Activated CD4-positive, alpha-beta memory T cell treated with anti-CD3 and anti-CD28 coated beads for 36 hours (primary cell): ENCODE measurements around the gene MAPK8IP2. TPM values are rescaled to one million over a fixed set of nuclear protein-coding genes. Genes with fewer than 3 reads are reported as not detected.

Experiments used
- CTCF ChIA-PET: fragments of 350-600 bp; sonication (Branson Sonifier 250); formaldehyde crosslinking; loops from one replicate; lab custom pipeline; 2021; ENCODE audit warnings: antibody characterized with exemption, inconsistent platforms; lab: Charles Lee
- POLR2A ChIA-PET: fragments of 350-600 bp; sonication (Branson Sonifier 250); formaldehyde crosslinking; loops from one replicate; lab custom pipeline; 2021; ENCODE audit warnings: antibody characterized with exemption; lab: Charles Lee
- DNase-seq: peaks from one replicate; pipeline ENCODE4 v3.0.0-alpha.2; 2020
- H3K27ac Mint-ChIP-seq: one replicate; pipeline ENCODE4 v1.8.0; 2021; ENCODE audit warnings: mixed read lengths
- H3K27me3 Mint-ChIP-seq: one replicate; pipeline ENCODE4 v1.8.0; 2021; ENCODE audit warnings: mixed read lengths
- H3K36me3 Mint-ChIP-seq: one replicate; pipeline ENCODE4 v1.8.0; 2021; ENCODE audit warnings: mixed read lengths
- H3K4me1 Mint-ChIP-seq: one replicate; pipeline ENCODE4 v1.8.0; 2021; ENCODE audit warnings: low read depth, mixed read lengths
- H3K4me3 Mint-ChIP-seq: one replicate; pipeline ENCODE4 v1.8.0; 2021; ENCODE audit warnings: mild to moderate bottlenecking, mixed read lengths
- H3K9me3 Mint-ChIP-seq: one replicate; pipeline ENCODE4 v1.8.0; 2021; ENCODE audit warnings: mixed read lengths
- intact Hi-C: fragments of 100-400 bp; cut with micrococcal nuclease; formaldehyde crosslinking; loops from one replicate; pipeline ENCODE4 v1.15.1; 2023
- total RNA-seq, 2 experiments: library from RNA; stranded (reverse); gene quantifications; one replicate each; pipeline ENCODE4 v1.2.3, GENCODE V29; 2021

Gene MAPK8IP2
- total RNA-seq, 2 experiments from 2014 or later: 0.10 to 0.19 TPM

DNA sequence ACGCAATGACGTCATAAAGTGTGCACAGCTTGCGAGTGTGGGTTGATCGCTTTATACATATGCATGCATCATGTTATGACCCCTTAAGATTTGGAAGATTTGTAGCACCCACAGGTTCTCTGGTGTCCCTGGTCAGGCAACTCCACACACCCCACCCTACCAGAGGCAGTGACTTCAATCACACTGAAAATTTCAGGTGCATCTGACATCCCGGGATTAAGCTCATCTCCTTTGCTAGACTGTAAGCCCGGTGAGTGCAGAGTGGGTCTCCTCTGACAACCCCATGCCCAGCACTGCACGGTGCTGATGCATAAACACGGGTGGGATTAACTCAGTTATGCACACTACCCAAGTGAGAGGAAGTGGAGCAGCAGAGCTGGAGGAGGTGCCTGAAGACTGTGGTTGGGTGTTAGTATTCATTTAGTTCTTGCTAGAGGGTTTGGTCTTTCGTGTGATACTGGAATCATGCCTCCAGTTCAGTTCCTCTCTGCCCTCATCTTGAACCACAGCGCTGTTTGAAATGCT, 20.8 kb downstream of the MAPK8IP2 start:
- peak overlapping the region; percentile 97 for H3K27ac Mint-ChIP-seq
- H3K27me3 Mint-ChIP-seq: no peaks in the 10 kb centered on the region
- peak overlapping the region; percentile 75 for H3K4me3 Mint-ChIP-seq
- DNase-seq: peak; percentile 79
- no peaks in the 10 kb centered on the region for H3K36me3 Mint-ChIP-seq
- intact Hi-C loops: loop anchor here (1.0 to 5.0 kb wide), 7 partner anchors 82 to 377 kb away; partner anchors contain the start of genes MAPK11, PPP6R2, SBF1 and TUBGCP6
- POLR2A ChIA-PET: interaction anchor here (0.6 to 2.8 kb wide), 14 partner anchors 15 to 378 kb away, joined by 3 to 49 read pairs (median 6); partner anchors contain the start of genes CHKB, HDAC10, LMF2 and NCAPH2
- H3K9me3 Mint-ChIP-seq: no peaks in the 10 kb centered on the region
- CTCF ChIA-PET: interaction anchor here (0.7 to 5.5 kb wide), 41 partner anchors 9 to 605 kb away, joined by 3 to 102 read pairs (median 5); partner anchors contain the start of genes CHKB, HDAC10, KLHDC7B and LMF2
- peaks cover 38% of the 10 kb centered on the region for H3K4me1 Mint-ChIP-seq

DNA sequence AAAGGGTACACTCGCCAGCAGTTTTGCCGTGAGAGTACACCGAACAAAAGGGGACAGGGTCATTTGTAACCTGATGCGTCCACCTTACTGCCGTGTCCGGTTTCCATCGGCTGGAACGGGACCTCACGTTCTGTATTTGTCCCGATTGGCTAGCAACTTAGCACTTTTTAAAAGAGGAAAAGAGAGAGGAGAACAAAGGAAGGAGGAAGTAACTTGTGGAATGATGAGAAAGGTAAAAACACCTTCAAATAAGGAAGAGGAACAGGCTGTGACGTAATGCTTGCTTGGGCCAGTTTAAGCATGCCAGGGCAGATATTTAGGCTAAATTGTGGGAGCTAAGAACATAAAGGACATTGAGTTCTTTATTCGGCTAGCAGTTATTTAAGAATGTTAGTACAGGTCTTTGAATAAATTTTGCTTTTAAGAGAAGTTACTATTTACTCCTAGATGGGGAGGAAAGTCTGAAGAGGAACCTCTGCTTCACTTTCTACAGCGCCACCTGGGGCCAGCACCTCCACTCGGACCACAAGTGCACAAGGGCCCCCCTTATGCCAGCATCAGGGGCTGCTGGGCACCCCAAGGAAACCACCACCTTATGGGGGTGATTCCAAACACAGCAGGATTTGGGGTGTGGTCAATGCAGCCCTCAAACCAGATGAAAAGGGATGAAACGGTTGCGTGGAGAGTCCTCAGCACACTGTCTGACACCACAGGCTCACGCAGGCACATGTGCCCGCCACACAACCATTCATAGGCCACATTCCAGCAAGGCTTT, 21.5 kb downstream of the MAPK8IP2 start:
- Mint-ChIP-seq H3K9me3 (no peaks in the 10 kb centered on the region), H3K27me3 (no peaks in the 10 kb centered on the region), H3K4me3 (peak overlapping the region; percentile 75), H3K4me1 (peaks cover 42% of the 10 kb centered on the region), H3K36me3 (peaks cover 2% of the 10 kb centered on the region), H3K27ac (peak overlapping the region; percentile 97)
- ChIA-PET CTCF (interaction anchor here (0.9 to 5.5 kb wide), 22 partner anchors 8 to 381 kb away, joined by 3 to 102 read pairs (median 10); partner anchors contain the start of genes CHKB, KLHDC7B, LMF2 and NCAPH2), POLR2A (interaction anchor here (1.0 to 2.8 kb wide), 7 partner anchors 53 to 152 kb away, joined by 3 to 49 read pairs (median 9); partner anchors contain the start of genes SCO2, SYCE3 and TYMP)
- DNase-seq: peak; percentile 60
- intact Hi-C loops: loop anchor here (1.0 to 5.0 kb wide), 7 partner anchors 83 to 377 kb away; partner anchors contain the start of genes MAPK11, PPP6R2, SBF1 and TUBGCP6

DNA sequence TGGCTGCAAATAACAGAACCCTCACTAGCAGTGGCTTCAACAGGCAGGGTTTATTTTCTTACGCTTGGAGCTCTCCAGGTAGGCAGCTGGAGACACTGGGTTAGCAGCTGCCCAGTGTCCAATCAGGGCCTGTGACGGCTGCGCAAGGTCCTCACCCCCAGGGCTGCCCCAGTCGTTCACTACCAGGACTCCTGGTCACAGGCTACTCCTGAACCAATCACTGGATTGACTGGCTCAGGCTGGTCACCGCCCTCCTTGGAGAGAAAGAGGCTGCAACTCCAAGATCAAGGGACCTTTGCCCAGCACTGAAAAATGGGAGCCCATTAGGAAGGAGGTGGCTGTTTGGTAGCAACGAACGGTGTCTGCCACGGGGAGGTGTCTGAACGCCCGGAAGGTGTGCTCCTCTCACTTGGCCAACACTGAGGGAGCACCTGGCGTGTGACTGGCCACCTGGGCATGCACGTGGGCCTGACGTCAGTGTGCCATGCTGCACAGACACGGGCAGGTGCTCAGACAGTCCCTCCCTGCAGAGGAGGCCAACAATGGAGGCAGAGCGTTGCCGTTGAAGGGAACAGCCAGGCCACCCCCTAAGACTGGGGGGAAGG, 22.2 kb downstream of the MAPK8IP2 start:
- CTCF ChIA-PET: interaction anchor here (2.8 to 5.5 kb wide), 4 partner anchors 75 to 114 kb away, joined by 12 to 102 read pairs (median 24); partner anchors contain the start of genes LMF2, NCAPH2, SCO2 and TYMP
- intact Hi-C loops: loop anchor here (5.0 kb wide), 1 partner anchor 351 kb away; the partner anchor contains the start of gene MAPK11
- no peaks in the 10 kb centered on the region for H3K27me3 Mint-ChIP-seq

DNA sequence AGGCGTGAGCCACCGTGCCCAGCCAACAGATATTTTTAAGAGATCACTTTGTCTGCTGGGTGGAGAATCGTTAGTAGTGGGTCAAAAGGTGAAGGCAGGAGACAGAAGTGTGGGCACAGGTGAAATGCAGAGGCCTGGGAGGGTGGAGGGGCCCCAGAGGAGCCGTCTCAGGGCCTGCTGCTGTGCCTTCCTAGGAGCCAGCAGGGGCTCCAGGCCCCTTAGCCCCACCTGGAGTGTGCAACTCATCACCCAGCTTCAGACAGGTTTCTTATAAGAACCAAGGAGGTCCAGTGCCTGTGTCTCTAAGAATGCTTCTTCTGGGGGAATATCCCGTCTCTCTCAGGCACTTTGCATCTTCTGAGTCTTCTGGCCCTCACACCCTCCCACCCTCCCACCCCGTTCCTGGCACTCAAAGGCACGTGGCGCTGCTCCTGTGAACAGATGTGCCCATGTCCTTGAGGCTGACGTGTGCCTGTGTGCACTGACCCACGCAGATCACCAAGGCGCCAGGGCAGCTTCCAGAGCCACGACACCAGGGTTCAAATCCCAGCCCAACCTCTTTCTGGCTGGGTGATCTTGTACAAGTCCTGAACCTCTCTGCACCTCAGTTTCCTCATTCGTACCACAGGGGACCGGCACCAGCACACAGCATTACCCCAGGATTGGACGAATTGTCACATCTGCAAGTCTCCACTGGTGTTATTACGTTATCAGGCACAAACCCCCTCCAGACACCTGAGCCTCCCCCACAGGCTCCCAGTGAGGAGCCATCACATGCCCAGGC, 23.9 kb downstream of the MAPK8IP2 start:
- POLR2A ChIA-PET: no interaction called here
- intact Hi-C loops: loop anchor here (5.0 kb wide), 1 partner anchor 352 kb away; the partner anchor contains the start of gene MAPK11
- no peak overlapping the region for H3K4me3 Mint-ChIP-seq
- no peaks in the 10 kb centered on the region for H3K9me3 Mint-ChIP-seq
- H3K4me1 Mint-ChIP-seq: peaks cover 49% of the 10 kb centered on the region
- H3K27ac Mint-ChIP-seq: no peak overlapping the region
- peaks cover 2% of the 10 kb centered on the region for H3K36me3 Mint-ChIP-seq
- no peaks in the 10 kb centered on the region for H3K27me3 Mint-ChIP-seq
- CTCF ChIA-PET: interaction anchor here (0.9 kb wide), 1 partner anchor 99 kb away, joined by 3 read pairs; the partner anchor contains the start of gene SCO2
- DNase-seq: no peak

More for the DNA sequence above, 22.2 kb downstream of the MAPK8IP2 start:
- H3K36me3 Mint-ChIP-seq: peaks cover 2% of the 10 kb centered on the region
- peaks cover 42% of the 10 kb centered on the region for H3K4me1 Mint-ChIP-seq
- H3K27ac Mint-ChIP-seq: peak overlapping the region; percentile 97
- DNase-seq: no peak
- no peak overlapping the region for H3K4me3 Mint-ChIP-seq
- POLR2A ChIA-PET: interaction anchor here (2.8 kb wide), 1 partner anchor 83 kb away, joined by 39 read pairs; no protein-coding TSS in a partner anchor
- H3K9me3 Mint-ChIP-seq: no peaks in the 10 kb centered on the region

DNA sequence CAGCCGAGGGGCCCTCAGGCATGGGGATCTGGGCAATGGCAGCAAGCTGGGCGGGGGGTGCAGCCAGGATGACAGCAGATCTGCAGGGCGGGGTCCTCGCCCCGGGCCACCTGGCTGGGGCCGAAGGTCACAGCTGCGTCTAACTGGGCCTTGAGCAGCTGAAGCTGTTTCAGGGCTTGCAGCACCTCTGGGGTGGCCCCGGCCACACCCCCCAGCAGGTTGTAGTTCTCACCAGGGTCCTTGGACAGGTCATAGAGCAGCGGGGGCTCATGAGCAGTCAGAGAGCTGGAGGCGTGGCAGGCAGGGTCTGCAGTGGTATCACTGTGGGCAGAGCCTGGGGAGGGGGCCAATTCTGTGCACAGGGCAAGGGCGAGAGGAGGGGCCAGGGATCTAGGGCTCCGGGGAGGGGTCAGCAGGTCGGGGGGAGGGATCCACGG, 24.6 kb downstream of the MAPK8IP2 start:
- ChIA-PET POLR2A (no interaction called here), CTCF (no interaction called here)
- Mint-ChIP-seq H3K36me3 (peaks cover 2% of the 10 kb centered on the region), H3K27ac (no peak overlapping the region), H3K4me1 (peaks cover 45% of the 10 kb centered on the region), H3K4me3 (no peak overlapping the region), H3K9me3 (no peaks in the 10 kb centered on the region), H3K27me3 (no peaks in the 10 kb centered on the region)
- intact Hi-C loops: no loop called here
- DNase-seq: no peak

DNA sequence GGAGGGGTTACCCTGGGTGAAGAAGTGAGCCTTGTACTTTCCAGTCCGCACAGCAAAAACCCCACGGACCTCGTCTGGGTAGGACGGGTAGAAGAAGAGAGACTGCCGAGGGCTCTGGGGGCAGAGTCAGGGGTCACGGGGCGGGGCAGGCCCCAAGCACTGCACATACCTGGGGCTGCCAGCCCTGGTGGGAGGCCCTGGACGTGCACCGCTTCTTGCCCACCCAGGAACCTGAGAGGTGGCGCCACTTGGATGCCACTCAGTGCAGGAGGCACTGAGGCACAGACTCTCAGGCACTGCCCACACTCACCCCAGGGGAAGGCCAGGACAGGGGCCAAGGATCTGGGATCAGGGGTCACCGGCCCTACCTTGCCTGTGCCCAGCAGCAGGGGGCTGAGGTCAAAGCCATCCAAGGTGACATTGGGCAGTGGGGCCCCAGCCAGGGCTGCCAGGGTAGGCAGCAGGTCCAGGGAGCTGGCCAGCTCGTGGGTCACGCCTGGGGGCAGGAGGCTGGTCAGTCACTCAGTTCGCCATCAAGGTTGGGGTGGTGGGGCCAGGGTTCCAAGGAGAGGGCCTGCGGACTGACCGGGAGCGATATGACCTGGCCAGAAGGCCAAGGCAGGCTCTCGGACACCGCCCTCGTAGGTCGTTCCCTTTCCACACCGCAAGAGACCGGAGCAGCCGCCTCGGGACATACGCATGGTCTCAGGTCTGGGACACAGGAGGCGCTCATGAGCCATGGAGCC, 25.1 kb downstream of the MAPK8IP2 start:
- CTCF ChIA-PET: interaction anchor here (1.4 kb wide), 1 partner anchor 86 kb away, joined by 4 read pairs; no protein-coding TSS in a partner anchor
- no peak overlapping the region for H3K4me3 Mint-ChIP-seq

DNA sequence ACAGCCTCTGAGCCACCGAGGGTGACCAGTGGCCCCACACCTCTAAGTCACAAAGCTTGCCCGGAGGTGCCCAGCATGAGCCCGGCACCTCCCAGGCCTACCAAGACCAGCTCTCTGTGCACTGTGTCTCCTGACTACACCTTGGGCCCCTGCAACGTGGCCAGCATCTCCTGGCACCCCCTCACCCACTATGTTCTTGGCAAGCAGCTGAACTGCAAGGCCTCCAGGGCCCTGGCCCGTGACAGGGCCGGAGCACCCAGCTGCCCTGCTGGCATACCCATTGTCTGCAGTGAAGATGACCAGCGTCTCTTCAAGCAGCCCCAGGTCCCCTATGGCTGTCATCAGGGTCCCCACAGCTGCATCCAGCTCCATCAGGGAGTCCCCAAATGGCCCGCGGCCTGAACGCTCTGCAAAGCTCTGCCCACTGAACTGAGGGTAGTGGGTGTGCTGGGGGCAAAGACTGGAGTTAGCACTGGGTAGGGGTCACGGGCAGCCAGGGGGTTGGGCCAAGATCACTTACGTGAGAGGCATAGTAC, 25.8 kb downstream of the MAPK8IP2 start:
- CTCF ChIA-PET: interaction anchor here (1.2 to 1.4 kb wide), 2 partner anchors 16 to 87 kb away, joined by 3 to 4 read pairs; no protein-coding TSS in a partner anchor
- Mint-ChIP-seq H3K27ac (no peak overlapping the region), H3K4me3 (peak overlapping the region; percentile 68), H3K36me3 (peaks cover 2% of the 10 kb centered on the region), H3K4me1 (peaks cover 36% of the 10 kb centered on the region), H3K27me3 (no peaks in the 10 kb centered on the region), H3K9me3 (no peaks in the 10 kb centered on the region)
- no peak for DNase-seq
- POLR2A ChIA-PET: interaction anchor here (0.6 kb wide), 1 partner anchor 37 kb away, joined by 3 read pairs; no protein-coding TSS in a partner anchor
- intact Hi-C loops: no loop called here

More for the DNA sequence above, 25.1 kb downstream of the MAPK8IP2 start:
- Mint-ChIP-seq H3K27ac (no peak overlapping the region), H3K27me3 (no peaks in the 10 kb centered on the region), H3K9me3 (no peaks in the 10 kb centered on the region), H3K36me3 (peaks cover 2% of the 10 kb centered on the region), H3K4me1 (peaks cover 43% of the 10 kb centered on the region)
- intact Hi-C loops: no loop called here
- POLR2A ChIA-PET: interaction anchor here (0.6 kb wide), 1 partner anchor 37 kb away, joined by 3 read pairs; no protein-coding TSS in a partner anchor
- no peak for DNase-seq

DNA sequence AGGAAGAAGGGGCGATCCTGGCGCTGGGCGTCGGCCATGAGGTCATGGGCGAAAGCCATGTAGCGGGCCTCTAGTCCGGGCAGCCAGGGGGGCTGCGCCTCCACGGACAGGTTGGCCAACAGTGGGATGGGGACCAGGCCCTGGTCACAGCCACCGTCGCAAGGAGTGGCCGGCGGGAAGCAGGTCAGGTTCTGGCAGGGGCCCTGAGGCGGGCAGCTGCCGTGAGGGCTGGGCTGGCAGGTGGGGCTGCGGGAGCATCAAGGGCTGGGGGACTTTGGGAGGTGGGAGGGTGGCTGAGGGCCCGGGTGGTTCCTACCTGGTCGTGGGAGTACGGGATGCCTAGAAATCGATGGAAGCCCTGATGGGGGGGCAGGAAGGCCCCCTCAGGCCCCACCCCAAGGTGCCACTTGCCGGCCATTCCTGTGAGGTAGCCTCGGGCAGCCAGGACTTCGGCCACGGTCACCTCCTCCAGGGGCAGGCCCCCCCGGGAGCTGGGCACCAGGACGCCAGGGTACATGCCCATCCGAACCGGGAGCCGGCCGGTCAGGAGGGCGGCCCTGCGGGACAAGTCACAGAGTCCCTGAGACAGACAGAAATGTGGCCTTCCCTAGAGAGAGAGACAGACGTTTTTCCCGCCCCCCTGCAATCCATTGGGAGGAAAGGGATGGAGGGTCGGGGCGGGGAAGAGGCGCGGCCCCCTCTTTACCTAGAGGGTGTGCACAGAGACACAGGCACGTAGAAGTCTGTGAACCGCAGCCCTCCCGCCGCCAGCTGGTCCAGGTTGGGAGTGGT, 26.5 kb downstream of the MAPK8IP2 start:
- intact Hi-C loops: no loop called here
- ChIA-PET POLR2A (interaction anchor here (0.9 to 1.4 kb wide), 3 partner anchors 76 to 119 kb away, joined by 3 to 5 read pairs (median 3); partner anchors contain the start of genes LMF2, NCAPH2 and SCO2), CTCF (interaction anchor here (1.1 to 1.4 kb wide), 5 partner anchors 15 to 88 kb away, joined by 3 to 4 read pairs (median 3); no protein-coding TSS in a partner anchor)
- no peaks in the 10 kb centered on the region for H3K9me3 Mint-ChIP-seq
- peaks cover 2% of the 10 kb centered on the region for H3K36me3 Mint-ChIP-seq
- H3K4me1 Mint-ChIP-seq: peaks cover 30% of the 10 kb centered on the region
- DNase-seq: peak; percentile 37
- H3K4me3 Mint-ChIP-seq: peak overlapping the region; percentile 79
- peak overlapping the region; percentile 69 for H3K27ac Mint-ChIP-seq
- H3K27me3 Mint-ChIP-seq: no peaks in the 10 kb centered on the region
